ENCODE data around the gene TOB2. TPM values are rescaled to one million over a fixed set of nuclear protein-coding genes. Genes with fewer than 3 reads are reported as not detected.

Gene TOB2
- polyA plus RNA-seq, 1 donor from 2014 or later = 8.2 TPM

GRCh38 chr22:41478473-41478872, 31.9 kb upstream of the TOB2 start:
- Histone ChIP-seq H2AFZ (ENCODE audit: low read depth, low read length) (no peak overlapping the region), H4K20me1 (ENCODE audit: insufficient read depth) (no peaks in the 10 kb centered on the region), H3K4me3 (ENCODE audit: low read length) (peak overlapping the region; percentile 63), H3F3A (ENCODE audit: insufficient read depth, low read length, poor library complexity, severe bottlenecking) (peaks cover 4% of the 10 kb centered on the region), H3K9ac (ENCODE audit: low read length) (peak overlapping the region; percentile 80), H3K36me3 (ENCODE audit: insufficient read depth, low read length) (no peaks in the 10 kb centered on the region), H3K4me2 (ENCODE audit: low read length) (no peak overlapping the region), H3K27ac (ENCODE audit: low read length) (peak overlapping the region; percentile 98), H3K9me3 (ENCODE audit: low read length) (no peaks in the 10 kb centered on the region), H3K9me2 (ENCODE audit: insufficient read depth, low read length) (no peaks in the 10 kb centered on the region), H3K27me3 (ENCODE audit: insufficient read depth, low read depth, low read length) (no peaks in the 10 kb centered on the region), H3K79me2 (replicated peaks; ENCODE audit: insufficient read depth, low read length) (peaks cover 64% of the 10 kb centered on the region)
- TF ChIP-seq SMC3 (conservative IDR thresholded peaks at IDR 0.05; ENCODE audit: poor library complexity) (no peak), MXI1 (conservative IDR thresholded peaks at IDR 0.05; ENCODE audit: poor library complexity, severe bottlenecking) (no peak), CTCF (IDR thresholded peaks at IDR 0.05; ENCODE audit: poor library complexity, severe bottlenecking) (no peak), RAD21 (conservative IDR thresholded peaks at IDR 0.05) (no peak), EZH2 (IDR thresholded peaks at IDR 0.05; ENCODE audit: borderline replicate concordance, insufficient read depth, low read length, poor library complexity, severe bottlenecking) (no peak), POLR2AphosphoS5 (IDR thresholded peaks at IDR 0.05) (no peak), TAF1 (IDR thresholded peaks at IDR 0.05; ENCODE audit: low read depth) (no peak), EP300 (conservative IDR thresholded peaks at IDR 0.05; ENCODE audit: poor library complexity, severe bottlenecking) (no peak), REST (IDR thresholded peaks at IDR 0.05; ENCODE audit: borderline replicate concordance) (no peak)

- H3K4me2 ChIP-seq (ENCODE audit: low read length) = no peak overlapping the region
- H2AFZ ChIP-seq (ENCODE audit: low read depth, low read length) = no peak overlapping the region
- no peaks in the 10 kb centered on the region for H3K27me3 ChIP-seq (ENCODE audit: insufficient read depth, low read depth, low read length)
- H3K9ac ChIP-seq (ENCODE audit: low read length) = no peak overlapping the region
- H3K9me2 ChIP-seq (ENCODE audit: insufficient read depth, low read length) = no peaks in the 10 kb centered on the region
- no peaks in the 10 kb centered on the region for H3K36me3 ChIP-seq (ENCODE audit: insufficient read depth, low read length)
- peaks cover 67% of the 10 kb centered on the region for H3K79me2 ChIP-seq (replicated peaks; ENCODE audit: insufficient read depth, low read length)
- no peaks in the 10 kb centered on the region for H4K20me1 ChIP-seq (ENCODE audit: insufficient read depth)
- no peaks in the 10 kb centered on the region for H3K9me3 ChIP-seq (ENCODE audit: low read length)
- no peak overlapping the region for H3K27ac ChIP-seq (ENCODE audit: low read length)
- no peak for TF ChIP-seq EZH2 (IDR thresholded peaks at IDR 0.05; ENCODE audit: borderline replicate concordance, insufficient read depth, low read length, poor library complexity, severe bottlenecking)
- TF ChIP-seq POLR2AphosphoS5 (IDR thresholded peaks at IDR 0.05) = no peak
- TF ChIP-seq RAD21 (conservative IDR thresholded peaks at IDR 0.05) = no peak
- no peak for TF ChIP-seq REST (IDR thresholded peaks at IDR 0.05; ENCODE audit: borderline replicate concordance)
- no peak for TF ChIP-seq CTCF (IDR thresholded peaks at IDR 0.05; ENCODE audit: poor library complexity, severe bottlenecking)
- no peak for TF ChIP-seq TAF1 (IDR thresholded peaks at IDR 0.05; ENCODE audit: low read depth)
- no peak for TF ChIP-seq SMC3 (conservative IDR thresholded peaks at IDR 0.05; ENCODE audit: poor library complexity)
- TF ChIP-seq MXI1 (conservative IDR thresholded peaks at IDR 0.05; ENCODE audit: poor library complexity, severe bottlenecking) = no peak
- no peak for TF ChIP-seq EP300 (conservative IDR thresholded peaks at IDR 0.05; ENCODE audit: poor library complexity, severe bottlenecking)
- H3K4me3 ChIP-seq (ENCODE audit: low read length) = no peak overlapping the region
- H3F3A ChIP-seq (ENCODE audit: insufficient read depth, low read length, poor library complexity, severe bottlenecking) = peaks cover 4% of the 10 kb centered on the region
Observed at GRCh38 chr22:41474872-41475451, 28.4 kb upstream of the TOB2 start.
